Measurements from ENCODE around the gene EXOC4.

EXOC4 gene

GRCh38 chr7:133282094-133282493 is 29.2 kb downstream of the EXOC4 start:
- Mint-ChIP-seq H3K36me3 (ENCODE audit: low read depth) (peaks cover 69% of the 10 kb centered on the region), H3K4me3 (no peak overlapping the region), H3K9me3 (peaks cover 3% of the 10 kb centered on the region), H3K27me3 (ENCODE audit: low read depth) (peaks cover 4% of the 10 kb centered on the region), H3K4me1 (no peaks in the 10 kb centered on the region), H3K27ac (no peak overlapping the region)
- no peak for TF ChIP-seq CTCF (IDR thresholded peaks at IDR 0.05; ENCODE audit: unreplicated experiment in 3 of 3)

GRCh38 chr7:133284092-133284491 is 31.2 kb downstream of the EXOC4 start:
- Mint-ChIP-seq H3K4me1 (no peaks in the 10 kb centered on the region), H3K27me3 (ENCODE audit: low read depth) (no peaks in the 10 kb centered on the region), H3K9me3 (no peaks in the 10 kb centered on the region), H3K4me3 (no peak overlapping the region), H3K36me3 (ENCODE audit: low read depth) (peaks cover 70% of the 10 kb centered on the region), H3K27ac (no peak overlapping the region)
- no peak for TF ChIP-seq CTCF (IDR thresholded peaks at IDR 0.05; ENCODE audit: unreplicated experiment in 3 of 3)

GRCh38 chr7:133288970-133289369 is 36.1 kb downstream of the EXOC4 start:
- no peak for TF ChIP-seq CTCF (IDR thresholded peaks at IDR 0.05; ENCODE audit: unreplicated experiment in 3 of 3)
- no peaks in the 10 kb centered on the region for H3K27me3 Mint-ChIP-seq (ENCODE audit: low read depth)
- H3K4me3 Mint-ChIP-seq, result no peak overlapping the region
- H3K36me3 Mint-ChIP-seq (ENCODE audit: low read depth), result peaks cover 74% of the 10 kb centered on the region
- H3K4me1 Mint-ChIP-seq, result peaks cover 17% of the 10 kb centered on the region
- H3K27ac Mint-ChIP-seq, result no peak overlapping the region
- no peaks in the 10 kb centered on the region for H3K9me3 Mint-ChIP-seq

- Mint-ChIP-seq H3K27ac (no peak overlapping the region), H3K4me1 (peaks cover 17% of the 10 kb centered on the region), H3K27me3 (ENCODE audit: low read depth) (no peaks in the 10 kb centered on the region), H3K36me3 (ENCODE audit: low read depth) (peaks cover 66% of the 10 kb centered on the region), H3K4me3 (no peak overlapping the region), H3K9me3 (no peaks in the 10 kb centered on the region)
- TF ChIP-seq CTCF (IDR thresholded peaks at IDR 0.05; ENCODE audit: unreplicated experiment in 3 of 3), result no peak
Observed at GRCh38 chr7:133290041-133290440, 37.2 kb downstream of the EXOC4 start.

GRCh38 chr7:133290676-133291333 is 37.9 kb downstream of the EXOC4 start:
- no peaks in the 10 kb centered on the region for H3K9me3 Mint-ChIP-seq

More at GRCh38 chr7:133290676-133291333, 37.9 kb downstream of the EXOC4 start:
- Mint-ChIP-seq H3K4me1 (peaks cover 24% of the 10 kb centered on the region), H3K36me3 (ENCODE audit: low read depth) (peaks cover 59% of the 10 kb centered on the region), H3K27me3 (ENCODE audit: low read depth) (peaks cover 5% of the 10 kb centered on the region), H3K27ac (peak overlapping the region in 1 of 3 experiments; percentile 38), H3K4me3 (no peak overlapping the region)
- no peak for TF ChIP-seq CTCF (IDR thresholded peaks at IDR 0.05; ENCODE audit: unreplicated experiment in 3 of 3)

Measured in nephron (organoid).